GM18498 (cell line): Measurements from ENCODE around the gene CFAP97D2.
"Not testable (repeated sequence)": the region's sequence is repeated elsewhere in the genome, so short reads cannot be mapped to it uniquely, and the experiment has no call there.

Source experiments
- ATAC-seq: cut with Tn5 transposase; IDR thresholded peaks from one replicate; pipeline ENCODE4 v1.9.1; 2021; ENCODE audit warnings: mild to moderate bottlenecking, moderate library complexity; ENCODE audit not compliant: unreplicated experiment

Gene CFAP97D2

DNA sequence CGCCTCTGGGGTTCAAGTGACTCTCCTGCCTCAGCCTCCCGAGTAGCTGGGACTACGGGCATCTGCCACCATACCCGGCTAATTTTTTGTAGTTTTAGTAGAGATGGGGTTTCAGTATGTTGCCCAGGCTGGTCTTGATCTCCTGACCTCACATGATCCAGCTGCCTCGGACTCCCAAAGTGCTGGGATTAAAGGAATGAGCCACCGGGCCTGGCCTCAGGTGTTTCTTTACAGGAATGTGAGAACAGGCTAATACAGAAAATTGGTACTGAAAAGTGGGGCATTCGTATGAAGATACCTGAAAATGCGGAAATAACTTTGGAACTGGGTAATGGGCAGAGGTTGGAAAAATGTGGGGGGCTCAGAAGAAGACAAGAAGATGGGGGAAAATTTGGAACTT, 52.8 kb downstream of the CFAP97D2 start:
- no peak for ATAC-seq

DNA sequence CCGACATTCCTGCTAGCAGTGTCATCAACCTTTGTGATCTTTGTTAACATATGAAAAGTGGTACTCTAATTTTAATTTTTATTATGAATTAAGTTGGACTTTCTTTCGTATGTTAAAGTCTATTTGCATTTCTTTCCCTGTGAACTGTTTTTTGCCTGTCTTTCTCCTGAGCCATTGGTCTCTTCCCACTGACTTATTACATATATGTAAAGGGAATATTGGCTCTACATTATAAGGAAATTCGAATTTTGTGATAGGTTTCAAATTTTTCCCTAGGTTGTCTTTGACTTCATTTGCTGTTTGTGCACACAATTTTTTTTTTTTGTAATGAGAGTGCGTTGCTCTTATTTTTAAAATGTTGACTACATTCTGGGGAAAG, 55.2 kb downstream of the CFAP97D2 start:
- no peak for ATAC-seq

- peak; percentile 89 for ATAC-seq
Measured at GRCh38 chr13:114234645-114235421, 55.8 kb downstream of the CFAP97D2 start, which contains the start of gene CDC16. Gene CDC16, plus strand, starts transcription at chr13:114234897. Its CDS starts 188 bp downstream, at chr13:114235085.

DNA sequence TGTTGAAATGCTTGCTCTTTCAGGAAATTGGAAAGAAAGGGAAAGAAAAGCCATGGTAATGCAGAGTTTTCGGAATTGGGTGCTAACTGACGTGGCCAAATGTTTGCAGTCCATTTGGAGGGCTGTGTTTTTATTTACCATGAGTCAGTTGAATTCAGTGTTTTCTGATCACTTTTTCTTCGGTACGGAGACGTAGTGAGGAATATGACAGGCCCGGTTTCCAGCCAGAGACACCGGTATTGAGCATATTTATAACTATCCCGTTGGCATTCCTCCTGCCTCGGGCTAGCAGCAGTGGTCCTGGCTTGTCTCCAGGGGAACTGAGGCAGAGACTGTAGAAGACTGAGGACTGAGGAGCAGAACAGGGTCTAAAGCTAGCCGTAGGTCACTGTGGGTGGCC, 56.6 kb downstream of the CFAP97D2 start:
- no peak for ATAC-seq

DNA sequence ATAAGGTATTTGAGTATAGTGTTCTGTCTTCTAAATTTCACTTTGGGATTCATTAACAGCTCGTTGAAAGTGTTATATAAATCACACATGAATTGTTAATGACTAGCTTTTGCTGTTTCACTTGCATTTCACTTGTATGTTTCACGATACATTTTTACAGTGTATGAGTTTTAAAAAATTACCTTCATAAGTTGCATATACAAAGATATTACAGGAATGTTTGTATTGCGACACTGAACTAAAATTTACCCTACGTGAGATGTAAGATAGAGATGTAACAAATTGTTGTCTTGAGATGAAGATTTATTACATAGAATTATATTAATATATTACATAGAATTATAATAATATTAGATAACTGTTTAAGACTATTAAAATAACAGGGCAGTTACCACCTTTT, 57.2 kb downstream of the CFAP97D2 start:
- no peak for ATAC-seq

DNA sequence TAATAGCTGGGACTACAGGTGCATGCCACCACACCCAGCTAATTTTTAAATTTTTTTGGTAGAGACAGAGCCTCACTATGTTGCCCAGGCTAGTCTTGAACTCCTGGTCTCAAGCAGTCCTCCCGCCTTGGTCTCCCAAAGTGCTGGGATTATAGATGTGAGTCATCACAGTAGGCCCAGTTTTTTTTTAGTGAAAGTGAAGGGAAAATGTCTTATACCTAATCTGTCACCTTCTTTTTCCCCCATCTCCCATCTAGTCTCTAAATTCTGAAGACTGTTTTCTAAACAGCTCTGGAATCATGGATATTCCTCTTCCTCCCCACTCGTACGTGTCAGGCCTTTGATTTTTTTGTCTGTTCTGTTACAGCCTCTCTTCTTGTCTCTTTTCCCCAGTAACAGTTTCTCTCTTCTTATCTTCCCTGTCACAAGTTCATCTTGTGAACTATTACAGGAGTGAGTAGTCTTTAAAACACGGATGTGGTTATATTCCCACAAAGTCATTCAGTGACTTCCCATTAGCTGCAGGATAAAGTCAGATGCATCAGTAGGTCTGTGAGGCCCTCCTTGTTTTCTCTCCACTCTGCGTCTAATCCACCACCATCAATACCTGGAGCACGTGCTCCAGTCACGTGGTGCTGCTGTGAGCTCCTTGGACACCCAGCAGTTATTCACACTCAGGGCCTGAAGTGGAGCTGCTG, 58.5 kb downstream of the CFAP97D2 start:
- no peak for ATAC-seq

DNA sequence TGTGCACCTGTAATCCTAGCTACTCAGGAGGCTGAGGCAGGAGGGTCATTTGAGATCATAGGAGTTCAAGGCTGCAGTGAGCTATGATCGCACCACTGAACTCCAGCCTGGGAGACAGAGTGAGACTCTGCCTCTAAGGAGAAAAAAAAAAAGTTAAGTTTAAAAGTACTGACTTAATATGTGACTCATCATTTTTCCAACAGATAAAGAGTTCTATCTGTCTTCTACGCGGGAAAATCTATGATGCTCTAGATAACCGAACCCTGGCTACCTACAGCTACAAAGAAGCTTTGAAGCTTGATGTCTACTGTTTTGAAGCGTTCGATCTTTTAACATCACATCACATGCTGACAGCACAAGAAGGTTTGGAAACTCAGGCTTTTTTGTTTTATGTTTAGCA, 62.9 kb downstream of the CFAP97D2 start:
- ATAC-seq, result no peak

- ATAC-seq, result no peak
Measured at GRCh38 chr13:114243971-114244370, 64.9 kb downstream of the CFAP97D2 start.

DNA sequence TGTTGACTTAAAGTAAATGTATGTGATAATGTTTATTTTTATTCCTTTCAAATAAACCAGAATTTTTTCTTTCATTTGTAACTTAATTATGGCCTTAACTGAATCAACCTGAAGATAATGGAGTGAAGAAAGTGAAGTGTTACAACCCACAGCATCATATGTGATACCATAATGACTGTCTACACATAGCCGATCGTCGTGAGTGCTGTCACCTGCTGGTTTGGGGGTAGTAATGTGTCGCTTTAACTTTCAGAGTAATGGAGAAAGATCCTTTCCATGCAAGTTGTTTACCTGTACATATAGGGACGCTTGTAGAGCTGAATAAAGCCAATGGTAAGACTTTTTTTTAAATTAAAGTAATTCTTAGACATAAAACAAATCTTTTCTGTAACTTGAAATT, 65.6 kb downstream of the CFAP97D2 start:
- ATAC-seq, result no peak

DNA sequence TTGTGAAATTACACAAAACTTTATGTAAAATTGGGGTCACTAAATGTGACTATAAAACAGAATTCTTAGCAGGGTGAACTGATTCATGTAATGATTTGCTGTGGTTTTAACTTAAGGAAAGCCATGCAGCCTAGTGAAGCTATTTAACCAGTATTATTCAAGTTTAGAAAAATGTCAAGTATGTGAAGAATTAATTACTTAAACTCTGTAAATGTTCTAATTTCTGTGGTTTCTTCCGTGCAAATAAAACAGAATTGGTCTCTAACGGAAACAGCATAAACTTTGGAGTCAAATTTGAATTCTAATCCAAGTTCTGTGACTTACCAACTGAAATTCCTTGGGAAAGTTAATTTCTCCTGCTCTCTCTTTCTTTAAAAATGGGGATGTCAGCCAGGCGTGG, 69.0 kb downstream of the CFAP97D2 start:
- no peak for ATAC-seq

GRCh38 chr13:114249077-114249476, 70.0 kb downstream of the CFAP97D2 start:
- ATAC-seq, result no peak

DNA sequence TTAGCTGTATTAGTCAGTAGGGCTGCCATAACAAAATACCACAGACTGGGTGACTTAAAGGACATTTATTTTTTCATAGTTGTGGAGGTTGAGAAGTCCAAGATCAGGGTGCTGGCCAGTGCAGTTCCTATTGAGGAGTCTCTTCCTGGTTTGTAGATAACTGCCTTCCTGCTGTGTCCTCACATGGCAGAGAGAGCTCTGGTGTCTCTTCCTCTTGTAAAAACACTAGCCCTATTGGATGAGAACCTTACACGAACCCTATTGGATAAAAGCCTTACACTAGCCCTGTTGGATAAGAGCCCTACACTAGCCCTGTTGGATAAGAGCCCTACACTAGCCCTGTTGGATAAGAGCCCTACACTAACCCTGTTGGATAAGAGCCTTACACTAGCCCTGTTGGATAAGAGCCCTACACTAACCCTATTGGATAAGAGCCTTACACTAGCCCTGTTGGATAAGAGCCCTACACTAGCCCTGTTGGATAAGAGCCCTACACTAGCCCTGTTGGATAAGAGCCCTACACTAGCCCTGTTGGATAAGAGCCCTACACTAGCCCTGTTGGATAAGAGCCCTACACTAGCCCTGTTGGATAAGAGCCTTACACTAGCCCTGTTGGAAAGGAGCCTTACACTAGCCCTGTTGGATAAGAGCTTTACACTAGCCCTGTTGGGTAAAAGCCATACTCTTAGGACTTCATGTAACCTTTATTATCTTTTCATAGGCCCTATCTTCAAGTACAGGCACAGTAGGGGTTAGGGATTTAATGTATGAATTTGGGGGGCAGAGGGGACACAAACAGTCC, 72.8 kb downstream of the CFAP97D2 start:
- not testable (repeated sequence) for ATAC-seq

DNA sequence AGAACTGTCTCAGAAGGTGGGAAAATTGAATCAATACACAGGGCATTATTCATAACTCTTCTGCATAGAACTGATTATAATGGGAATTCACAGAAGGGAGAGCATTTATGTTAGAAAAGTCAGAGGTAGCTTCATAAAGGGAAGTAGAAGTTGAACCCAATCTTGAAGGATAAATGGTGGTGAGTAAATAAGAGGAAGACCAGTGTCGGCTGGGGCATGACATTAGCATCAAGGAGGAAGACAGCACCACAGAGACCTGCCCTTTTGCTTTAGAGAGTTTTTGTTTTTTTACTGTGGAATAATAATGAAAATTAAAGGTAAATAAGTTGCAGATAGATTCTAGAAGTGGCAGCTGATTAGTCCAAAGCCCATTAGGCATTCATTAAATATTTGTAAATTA, 77.5 kb downstream of the CFAP97D2 start:
- no peak for ATAC-seq

DNA sequence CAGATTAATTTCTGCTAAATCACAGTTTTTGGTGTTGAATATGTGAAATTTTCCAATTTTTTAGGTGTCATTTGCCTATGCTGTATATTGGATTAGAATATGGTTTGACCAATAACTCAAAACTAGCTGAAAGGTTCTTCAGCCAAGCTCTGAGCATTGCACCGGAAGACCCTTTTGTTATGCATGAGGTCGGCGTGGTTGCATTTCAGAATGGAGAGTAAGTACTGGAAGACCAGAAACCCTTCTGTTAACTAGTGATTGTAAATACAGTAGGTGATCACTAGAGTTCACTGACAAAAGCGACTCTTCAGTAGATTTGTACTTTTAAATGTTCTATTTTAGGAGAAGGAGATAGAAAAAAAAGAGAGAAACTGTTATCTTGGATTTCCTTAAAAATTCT, 78.0 kb downstream of the CFAP97D2 start:
- no peak for ATAC-seq

- no peak for ATAC-seq
Measured at GRCh38 chr13:114258589-114258988, 79.5 kb downstream of the CFAP97D2 start.

DNA sequence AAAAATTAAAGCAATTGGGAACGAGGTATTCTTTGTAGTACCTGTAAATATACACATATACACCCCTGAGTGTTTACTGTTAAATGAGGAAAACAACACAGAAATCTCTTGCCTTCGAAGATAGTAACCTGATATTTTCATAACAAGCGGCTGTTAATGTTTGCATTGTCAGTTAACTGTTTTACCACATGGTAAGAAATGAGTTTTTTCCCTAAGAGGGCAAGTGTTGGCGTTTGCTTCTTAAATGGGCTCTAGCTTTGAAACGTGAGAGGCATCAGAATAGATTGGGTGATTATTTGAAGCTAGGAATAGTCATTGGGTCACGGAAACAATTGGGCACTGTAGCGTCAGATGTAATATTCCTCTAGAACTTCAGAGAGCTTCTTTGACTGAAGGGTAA, 80.3 kb downstream of the CFAP97D2 start:
- ATAC-seq, result no peak

DNA sequence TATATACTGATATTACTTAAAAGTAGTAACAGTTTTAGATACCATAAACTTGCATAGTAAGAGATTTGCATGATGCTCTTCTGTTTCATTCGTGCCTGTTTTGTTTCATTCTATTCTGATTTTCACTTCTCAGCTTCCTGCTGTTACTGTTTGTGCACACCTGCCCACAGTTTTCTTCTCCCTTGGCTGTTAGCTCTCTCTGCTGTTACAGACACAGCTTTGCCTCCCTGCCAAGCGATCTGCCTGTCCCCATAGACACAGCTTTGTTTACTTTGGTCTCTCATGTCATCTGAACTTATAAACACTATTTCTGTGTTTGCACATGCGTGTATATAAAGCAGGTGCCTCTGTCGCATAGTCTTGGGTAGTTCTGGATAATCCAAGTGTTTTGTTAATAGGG, 80.9 kb downstream of the CFAP97D2 start:
- peak; percentile 55 for ATAC-seq

DNA sequence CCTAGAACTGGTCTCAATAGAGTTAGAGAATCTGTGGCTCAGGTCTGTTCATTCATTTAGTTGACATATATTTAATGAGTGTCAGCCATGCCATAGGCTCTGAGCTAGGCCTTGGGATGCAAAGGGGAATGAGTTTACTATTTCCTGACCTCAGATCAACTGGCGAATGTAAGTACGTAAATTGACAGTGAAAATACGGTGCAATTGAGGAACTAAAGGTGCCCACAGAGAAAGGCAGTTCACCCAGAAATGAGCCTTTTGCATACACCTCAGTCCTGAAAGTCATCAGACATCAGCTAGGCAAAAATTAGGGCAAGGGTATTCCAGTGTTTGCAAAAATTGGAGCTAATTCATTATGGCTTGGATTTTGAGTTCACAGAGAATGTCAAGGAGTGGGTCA, 81.8 kb downstream of the CFAP97D2 start:
- no peak for ATAC-seq

DNA sequence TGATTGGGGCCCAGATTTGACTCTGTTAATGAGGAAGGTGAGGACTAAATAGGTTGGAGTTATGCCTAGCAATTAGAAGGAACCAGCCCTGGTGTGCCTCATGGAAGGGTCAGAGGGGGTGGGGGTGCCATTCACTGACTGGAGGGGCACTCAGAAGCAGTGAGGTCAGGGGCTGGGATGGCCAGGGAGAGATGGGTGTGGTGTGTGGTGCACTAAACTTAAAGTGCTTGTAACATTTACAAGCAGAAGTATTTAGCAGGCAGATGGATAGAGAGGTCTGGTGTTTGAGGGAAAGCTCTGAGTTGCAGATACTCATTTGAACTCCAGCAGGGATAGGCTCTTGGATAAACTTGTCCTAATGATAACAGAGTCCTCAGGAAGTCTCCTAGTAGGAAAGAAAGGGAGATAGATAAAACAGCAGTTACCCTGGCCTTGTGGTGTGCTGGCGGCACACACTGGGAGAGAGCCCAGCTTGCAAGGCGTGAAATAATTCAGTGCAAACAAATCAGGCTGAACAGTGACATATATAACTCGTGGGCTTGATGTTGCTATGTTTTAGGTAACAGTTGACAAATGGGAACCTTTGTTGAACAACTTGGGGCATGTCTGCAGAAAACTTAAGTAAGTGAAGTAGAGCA, 82.4 kb downstream of the CFAP97D2 start:
- ATAC-seq, result no peak

DNA sequence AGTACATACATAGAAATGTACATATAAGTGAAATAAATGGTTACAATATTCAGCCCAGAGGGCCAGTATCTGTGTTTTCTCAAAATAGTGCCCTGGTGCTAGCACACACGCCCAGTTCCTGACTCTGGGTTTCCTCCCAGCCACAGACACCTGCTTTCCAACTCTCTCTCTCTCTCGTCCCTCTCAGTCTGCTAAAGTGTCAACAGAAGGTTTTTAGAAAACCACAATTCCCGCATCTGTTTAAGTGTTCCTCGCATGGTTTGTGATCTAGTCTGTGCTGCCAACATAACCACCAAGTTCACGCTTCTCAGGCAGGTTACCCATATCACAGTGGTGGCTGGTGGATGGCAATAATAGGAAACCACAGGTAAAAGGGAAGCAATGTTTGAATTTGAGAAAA, 84.5 kb downstream of the CFAP97D2 start:
- no peak for ATAC-seq

DNA sequence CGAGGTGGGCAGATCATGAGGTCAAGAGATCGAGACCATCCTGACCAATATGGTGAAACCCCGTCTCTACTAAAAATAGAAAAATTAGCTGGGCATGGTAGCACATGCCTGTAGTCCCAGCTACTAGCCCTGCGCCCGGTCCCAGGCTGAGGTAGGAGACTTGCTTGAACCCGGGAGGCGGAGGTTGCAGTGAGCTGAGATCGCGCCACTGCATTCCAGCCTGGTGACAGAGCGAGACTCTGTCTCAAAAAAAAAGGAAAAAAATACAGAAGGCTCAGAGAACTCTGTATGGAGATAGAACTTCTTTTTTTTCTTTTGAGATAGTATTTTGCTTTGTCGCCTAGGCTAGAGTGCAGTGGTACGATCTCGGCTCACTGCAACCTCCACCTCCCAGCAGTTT, 85.3 kb downstream of the CFAP97D2 start:
- ATAC-seq, result not testable (repeated sequence)
